Measurements from ENCODE around the gene PSMD5. TPM values are rescaled to one million over a fixed set of nuclear protein-coding genes. Genes with fewer than 3 reads are reported as not detected.

Gene PSMD5
- polyA plus RNA-seq, 1 experiment = 22.0 TPM

- Histone ChIP-seq H3K4me3 (ENCODE audit: low read depth, low read length) (no peak overlapping the region), H3K27me3 (ENCODE audit: control insufficient read depth, insufficient read depth, low read length) (no peaks in the 10 kb centered on the region), H3K36me3 (ENCODE audit: control insufficient read depth, insufficient read depth, low read length) (peaks cover 10% of the 10 kb centered on the region)
- ChIA-PET CTCF (no interaction called here), POLR2A (no interaction called here)
- TF ChIP-seq, protein P1, sequence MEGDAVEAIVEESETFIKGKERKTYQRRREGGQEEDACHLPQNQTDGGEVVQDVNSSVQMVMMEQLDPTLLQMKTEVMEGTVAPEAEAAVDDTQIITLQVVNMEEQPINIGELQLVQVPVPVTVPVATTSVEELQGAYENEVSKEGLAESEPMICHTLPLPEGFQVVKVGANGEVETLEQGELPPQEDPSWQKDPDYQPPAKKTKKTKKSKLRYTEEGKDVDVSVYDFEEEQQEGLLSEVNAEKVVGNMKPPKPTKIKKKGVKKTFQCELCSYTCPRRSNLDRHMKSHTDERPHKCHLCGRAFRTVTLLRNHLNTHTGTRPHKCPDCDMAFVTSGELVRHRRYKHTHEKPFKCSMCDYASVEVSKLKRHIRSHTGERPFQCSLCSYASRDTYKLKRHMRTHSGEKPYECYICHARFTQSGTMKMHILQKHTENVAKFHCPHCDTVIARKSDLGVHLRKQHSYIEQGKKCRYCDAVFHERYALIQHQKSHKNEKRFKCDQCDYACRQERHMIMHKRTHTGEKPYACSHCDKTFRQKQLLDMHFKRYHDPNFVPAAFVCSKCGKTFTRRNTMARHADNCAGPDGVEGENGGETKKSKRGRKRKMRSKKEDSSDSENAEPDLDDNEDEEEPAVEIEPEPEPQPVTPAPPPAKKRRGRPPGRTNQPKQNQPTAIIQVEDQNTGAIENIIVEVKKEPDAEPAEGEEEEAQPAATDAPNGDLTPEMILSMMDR (IDR thresholded peaks at IDR 0.05; ENCODE audit: insufficient read depth, low read depth, low read length) = no peak
- DNase-seq (ENCODE audit: low read depth) = no peak
Measured at GRCh38 chr9:120781236-120781635, 61.5 kb downstream of the PSMD5 start.

DNA sequence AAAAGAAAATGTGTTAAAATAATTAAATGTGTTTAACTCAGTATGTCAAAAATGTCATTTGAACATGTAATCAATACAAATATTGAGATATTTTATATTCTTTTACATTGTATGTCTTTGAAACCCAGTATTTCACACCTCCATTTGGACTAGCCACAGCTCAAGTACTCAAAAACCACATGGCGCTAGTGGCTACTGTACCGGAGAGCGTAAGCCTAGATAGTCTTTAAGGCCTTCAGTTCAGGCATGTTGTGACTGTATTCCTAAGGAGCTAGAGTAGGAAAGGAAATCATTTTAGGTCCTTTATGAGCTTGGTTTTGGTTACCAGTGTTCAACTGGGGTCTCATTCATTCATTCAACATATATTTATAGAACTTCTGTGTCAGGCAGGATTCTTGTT is 62.4 kb downstream of the PSMD5 start:
- CTCF ChIA-PET = interaction anchor here (1.2 kb wide), 1 partner anchor 11 kb away, joined by 4 read pairs; no protein-coding TSS in a partner anchor
- POLR2A ChIA-PET = no interaction called here

DNA sequence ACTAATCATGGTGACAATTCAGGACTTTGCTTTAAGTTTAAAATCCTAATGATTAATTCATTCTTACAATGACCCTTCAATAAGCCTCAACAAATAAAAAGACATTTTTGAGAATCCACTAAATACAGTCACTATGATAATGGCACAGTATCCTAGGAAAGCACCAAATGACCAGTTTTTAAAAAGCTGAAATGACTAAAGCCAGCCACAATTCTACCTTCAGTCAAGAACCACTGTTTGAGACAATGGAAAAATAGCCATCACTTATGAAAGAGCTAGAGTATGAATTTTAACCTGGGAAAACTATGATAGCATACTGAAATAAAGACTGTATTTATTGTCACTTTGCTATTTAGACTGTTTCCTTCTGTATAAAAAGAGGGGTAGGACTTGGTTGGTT is 63.5 kb downstream of the PSMD5 start:
- ChIA-PET POLR2A (no interaction called here), CTCF (no interaction called here)
- no peaks in the 10 kb centered on the region for H3K27me3 ChIP-seq (ENCODE audit: control insufficient read depth, insufficient read depth, low read length)
- peaks cover 11% of the 10 kb centered on the region for H3K36me3 ChIP-seq (ENCODE audit: control insufficient read depth, insufficient read depth, low read length)
- TF ChIP-seq, protein P1 (IDR thresholded peaks at IDR 0.05; ENCODE audit: insufficient read depth, low read depth, low read length) = no peak
- H3K4me3 ChIP-seq (ENCODE audit: low read depth, low read length) = no peak overlapping the region
- DNase-seq (ENCODE audit: low read depth) = no peak

More for the DNA sequence above, 62.4 kb downstream of the PSMD5 start:
- TF ChIP-seq, protein P1 (IDR thresholded peaks at IDR 0.05; ENCODE audit: insufficient read depth, low read depth, low read length) = no peak
- Histone ChIP-seq H3K27me3 (ENCODE audit: control insufficient read depth, insufficient read depth, low read length) (no peaks in the 10 kb centered on the region), H3K36me3 (ENCODE audit: control insufficient read depth, insufficient read depth, low read length) (peaks cover 9% of the 10 kb centered on the region), H3K4me3 (ENCODE audit: low read depth, low read length) (no peak overlapping the region)
- no peak for DNase-seq (ENCODE audit: low read depth)

DNA sequence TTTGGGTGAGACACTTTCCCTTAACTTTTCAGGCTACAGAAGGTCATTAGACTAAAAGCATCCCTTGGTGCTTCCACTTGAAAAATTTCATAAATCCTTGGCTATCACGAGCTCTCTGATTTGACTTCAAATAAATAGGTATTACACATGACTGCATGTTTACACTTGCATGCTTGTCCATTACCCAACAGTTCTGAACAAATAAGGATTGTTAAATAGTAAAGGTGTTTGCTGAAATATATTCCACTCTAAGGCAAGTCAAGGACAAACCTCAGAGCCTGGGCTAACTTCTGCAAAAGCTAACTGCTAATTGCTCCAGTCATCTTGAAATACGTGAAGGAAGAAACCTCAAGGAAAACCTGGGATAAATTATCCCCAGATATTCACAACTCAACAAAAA is 64.0 kb downstream of the PSMD5 start:
- peaks cover 11% of the 10 kb centered on the region for H3K36me3 ChIP-seq (ENCODE audit: control insufficient read depth, insufficient read depth, low read length)
- ChIA-PET POLR2A (no interaction called here), CTCF (no interaction called here)
- TF ChIP-seq, protein P1 (IDR thresholded peaks at IDR 0.05; ENCODE audit: insufficient read depth, low read depth, low read length) = no peak
- no peak for DNase-seq (ENCODE audit: low read depth)
- H3K27me3 ChIP-seq (ENCODE audit: control insufficient read depth, insufficient read depth, low read length) = no peaks in the 10 kb centered on the region
- H3K4me3 ChIP-seq (ENCODE audit: low read depth, low read length) = no peak overlapping the region

DNA sequence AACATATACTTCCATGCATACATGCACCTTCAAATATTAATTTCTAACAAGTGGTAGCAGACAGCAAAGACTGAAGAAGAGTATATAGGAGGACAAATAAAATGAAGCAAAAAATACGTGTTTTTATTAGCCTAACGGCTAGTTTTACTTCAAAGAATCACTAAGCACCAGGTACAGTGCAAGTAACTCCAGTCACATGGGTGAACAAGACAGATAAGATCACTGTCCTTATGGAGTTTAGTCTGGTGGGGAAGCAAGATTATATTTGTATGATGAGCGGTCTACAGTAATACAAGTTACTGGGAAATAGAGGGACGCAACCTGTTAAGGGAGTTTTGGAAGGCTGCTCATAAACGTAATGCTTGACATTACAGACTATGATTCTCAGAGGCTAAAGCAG is 65.5 kb downstream of the PSMD5 start:
- CTCF ChIA-PET = interaction anchor here (1.1 kb wide), 1 partner anchor 10 kb away, joined by 3 read pairs; no protein-coding TSS in a partner anchor
- POLR2A ChIA-PET = no interaction called here
- H3K36me3 ChIP-seq (ENCODE audit: control insufficient read depth, insufficient read depth, low read length) = peaks cover 11% of the 10 kb centered on the region
- H3K27me3 ChIP-seq (ENCODE audit: control insufficient read depth, insufficient read depth, low read length) = no peaks in the 10 kb centered on the region
- H3K4me3 ChIP-seq (ENCODE audit: low read depth, low read length) = no peak overlapping the region
- TF ChIP-seq, protein P1 (IDR thresholded peaks at IDR 0.05; ENCODE audit: insufficient read depth, low read depth, low read length) = no peak
- DNase-seq (ENCODE audit: low read depth) = no peak

All from BJ (cell line).